ENCODE results near the gene ABLIM1. TPM values are rescaled to one million over a fixed set of nuclear protein-coding genes. Genes with fewer than 3 reads are reported as not detected.

The ABLIM1 gene
- total RNA-seq, 4 donors from 2014 or later, result 83.1 to 145 (median 120) TPM

DNA sequence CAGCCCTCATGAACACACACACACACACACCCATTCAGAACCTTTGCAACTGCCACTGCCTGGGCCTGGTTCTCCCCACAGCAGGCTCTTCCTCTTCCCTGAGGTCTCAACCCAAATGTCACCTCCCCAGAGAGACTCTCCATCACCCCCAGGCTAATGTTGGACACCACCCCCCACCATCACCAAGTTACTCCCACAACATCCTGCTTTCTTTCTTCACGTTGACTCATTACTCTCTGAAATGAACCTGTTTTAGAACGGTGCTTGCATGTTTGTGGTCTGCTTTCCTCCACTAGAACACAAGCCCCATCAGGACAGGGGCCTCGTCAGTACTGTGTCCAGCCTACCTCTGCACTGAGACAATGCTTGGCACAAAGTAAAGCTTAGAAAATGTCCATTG, 269.8 kb downstream of the ABLIM1 start:
- intact Hi-C loops (cut with DNase I), result no loop called here
- WGBS, result 61% methylated on average over 3 of the region's 3 CpGs
- H3K4me3 ChIP-seq, result no peak overlapping the region
- no peaks in the 10 kb centered on the region for H3K27me3 ChIP-seq
- no peak overlapping the region for H3K27ac ChIP-seq (replicated peaks in 1 of 4)
- peaks cover 0 to 3% (median 0%) of the 10 kb centered on the region in 4 donors for H3K36me3 ChIP-seq
- peaks cover 20 to 74% (median 65%) of the 10 kb centered on the region in 4 donors for H3K4me1 ChIP-seq
- H3K9me3 ChIP-seq, result no peaks in the 10 kb centered on the region
- DNase-seq (ENCODE audit: extremely low spot score), result no peak
- TF ChIP-seq, protein P1, sequence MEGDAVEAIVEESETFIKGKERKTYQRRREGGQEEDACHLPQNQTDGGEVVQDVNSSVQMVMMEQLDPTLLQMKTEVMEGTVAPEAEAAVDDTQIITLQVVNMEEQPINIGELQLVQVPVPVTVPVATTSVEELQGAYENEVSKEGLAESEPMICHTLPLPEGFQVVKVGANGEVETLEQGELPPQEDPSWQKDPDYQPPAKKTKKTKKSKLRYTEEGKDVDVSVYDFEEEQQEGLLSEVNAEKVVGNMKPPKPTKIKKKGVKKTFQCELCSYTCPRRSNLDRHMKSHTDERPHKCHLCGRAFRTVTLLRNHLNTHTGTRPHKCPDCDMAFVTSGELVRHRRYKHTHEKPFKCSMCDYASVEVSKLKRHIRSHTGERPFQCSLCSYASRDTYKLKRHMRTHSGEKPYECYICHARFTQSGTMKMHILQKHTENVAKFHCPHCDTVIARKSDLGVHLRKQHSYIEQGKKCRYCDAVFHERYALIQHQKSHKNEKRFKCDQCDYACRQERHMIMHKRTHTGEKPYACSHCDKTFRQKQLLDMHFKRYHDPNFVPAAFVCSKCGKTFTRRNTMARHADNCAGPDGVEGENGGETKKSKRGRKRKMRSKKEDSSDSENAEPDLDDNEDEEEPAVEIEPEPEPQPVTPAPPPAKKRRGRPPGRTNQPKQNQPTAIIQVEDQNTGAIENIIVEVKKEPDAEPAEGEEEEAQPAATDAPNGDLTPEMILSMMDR (IDR thresholded peaks at IDR 0.05), result no peak
- TF ChIP-seq EP300 (IDR thresholded peaks at IDR 0.05) (no peak), POLR2AphosphoS5 (IDR thresholded peaks at IDR 0.05) (no peak), POLR2A (IDR thresholded peaks at IDR 0.05; ENCODE audit: low read depth) (no peak)

DNA sequence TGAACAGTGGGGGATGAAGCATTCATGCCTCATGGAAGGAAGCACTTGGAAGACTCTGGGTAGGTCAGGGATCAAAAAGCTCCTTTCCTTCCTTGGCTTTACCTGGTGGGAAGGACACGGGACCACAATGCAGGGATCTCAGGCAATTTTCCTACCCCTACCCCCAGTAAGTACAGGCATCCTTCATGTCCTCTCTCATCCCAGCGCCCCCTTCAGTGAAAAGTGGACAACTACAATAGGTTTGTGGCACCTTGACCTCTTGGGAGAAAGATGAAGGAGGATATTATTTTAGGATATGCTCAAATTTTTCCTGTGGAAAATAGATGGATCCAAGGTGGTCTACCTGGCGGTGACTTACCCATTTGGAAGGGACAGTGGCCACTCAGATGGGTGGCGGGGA, 270.3 kb downstream of the ABLIM1 start:
- no peak for TF ChIP-seq POLR2A (IDR thresholded peaks at IDR 0.05; ENCODE audit: low read depth)
- Histone ChIP-seq H3K4me1 (peaks cover 15 to 69% (median 60%) of the 10 kb centered on the region in 4 donors), H3K36me3 (peaks cover 0 to 3% (median 0%) of the 10 kb centered on the region in 4 donors), H3K9me3 (no peaks in the 10 kb centered on the region), H3K4me3 (no peak overlapping the region), H3K27ac (replicated peaks in 1 of 4) (no peak overlapping the region), H3K27me3 (no peaks in the 10 kb centered on the region)
- no peak for DNase-seq (ENCODE audit: extremely low spot score)
- intact Hi-C loops (cut with DNase I), result no loop called here
- 83% methylated on average over 4 of the region's 4 CpGs for WGBS

DNA sequence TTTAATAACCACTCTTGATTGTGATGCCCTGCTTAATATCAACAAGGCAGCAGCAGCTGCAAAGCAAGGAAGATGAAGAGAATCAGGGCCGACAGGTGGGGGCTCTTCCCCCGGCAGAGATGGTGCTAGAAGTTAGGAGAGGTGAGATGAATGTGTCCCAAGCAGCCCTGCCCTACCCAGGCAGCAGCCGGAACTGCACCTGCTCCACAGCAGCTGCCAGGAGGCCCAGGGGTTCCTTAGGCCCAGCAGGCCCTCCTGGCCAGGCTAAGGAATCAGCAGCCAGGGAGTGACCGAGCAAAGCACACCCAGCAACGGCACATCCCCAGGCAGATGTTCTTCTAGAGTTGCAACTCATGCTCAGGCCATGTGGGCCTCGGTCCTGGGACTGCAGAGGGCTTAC, 271.6 kb downstream of the ABLIM1 start:
- no peak overlapping the region for H3K27ac ChIP-seq (replicated peaks in 1 of 4)
- H3K36me3 ChIP-seq, result peaks cover 0 to 3% (median 0%) of the 10 kb centered on the region in 4 donors
- peaks cover 7 to 56% (median 49%) of the 10 kb centered on the region in 4 donors for H3K4me1 ChIP-seq
- no peak for TF ChIP-seq POLR2A (IDR thresholded peaks at IDR 0.05; ENCODE audit: low read depth)
- TF ChIP-seq EP300 (IDR thresholded peaks at IDR 0.05), result no peak
- no peak for TF ChIP-seq POLR2AphosphoS5 (IDR thresholded peaks at IDR 0.05)
- TF ChIP-seq, protein P1 (IDR thresholded peaks at IDR 0.05), result no peak
- WGBS, result 94% methylated on average over 5 of the region's 6 CpGs
- H3K9me3 ChIP-seq, result no peaks in the 10 kb centered on the region
- DNase-seq (ENCODE audit: extremely low spot score), result no peak
- H3K27me3 ChIP-seq, result no peaks in the 10 kb centered on the region
- no peak overlapping the region for H3K4me3 ChIP-seq
- intact Hi-C loops (cut with DNase I), result no loop called here

- H3K27ac ChIP-seq (replicated peaks in 1 of 4), result no peak overlapping the region
- WGBS, result 67% methylated on average over 3 of the region's 3 CpGs
Measured at GRCh38 chr10:114385557-114385956, 272.5 kb downstream of the ABLIM1 start.

DNA sequence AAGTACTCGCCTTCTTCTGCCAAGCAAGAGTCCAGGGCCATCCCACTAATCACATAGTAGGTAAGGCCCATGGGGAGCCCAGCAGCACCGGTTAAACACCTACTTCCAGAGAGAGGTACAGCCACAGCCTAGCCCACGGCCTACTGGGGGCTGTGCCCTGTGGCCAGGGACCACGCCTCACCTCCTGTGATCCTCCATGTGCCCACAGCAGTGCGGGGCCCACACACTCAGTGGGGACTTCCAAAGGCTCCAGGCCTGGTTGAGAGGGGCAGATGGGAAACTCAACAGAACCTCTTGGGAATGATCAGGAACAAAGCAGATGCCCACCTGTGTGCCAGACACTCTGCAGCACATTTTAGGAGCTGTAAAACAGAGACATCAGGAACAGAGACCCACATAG, 273.5 kb downstream of the ABLIM1 start:
- TF ChIP-seq POLR2A (IDR thresholded peaks at IDR 0.05; ENCODE audit: low read depth) (no peak), EP300 (IDR thresholded peaks at IDR 0.05) (no peak), POLR2AphosphoS5 (IDR thresholded peaks at IDR 0.05) (no peak)
- TF ChIP-seq, protein P1 (IDR thresholded peaks at IDR 0.05), result no peak
- no peak for DNase-seq (ENCODE audit: extremely low spot score)
- intact Hi-C loops (cut with DNase I), result no loop called here
- Histone ChIP-seq H3K4me3 (no peak overlapping the region), H3K27ac (replicated peaks in 1 of 4) (peak overlapping the region in 1 of 4 donors; percentile 39), H3K9me3 (no peaks in the 10 kb centered on the region), H3K36me3 (peaks cover 0 to 3% (median 0%) of the 10 kb centered on the region in 4 donors), H3K27me3 (no peaks in the 10 kb centered on the region), H3K4me1 (peaks cover 7 to 45% (median 41%) of the 10 kb centered on the region in 4 donors)
- 74% methylated on average over 4 of the region's 5 CpGs for WGBS

More at GRCh38 chr10:114385557-114385956, 272.5 kb downstream of the ABLIM1 start:
- Histone ChIP-seq H3K4me1 (peaks cover 7 to 47% (median 41%) of the 10 kb centered on the region in 4 donors), H3K27me3 (no peaks in the 10 kb centered on the region), H3K9me3 (no peaks in the 10 kb centered on the region), H3K36me3 (peaks cover 0 to 3% (median 0%) of the 10 kb centered on the region in 4 donors), H3K4me3 (no peak overlapping the region)
- intact Hi-C loops (cut with DNase I), result no loop called here
- no peak for DNase-seq (ENCODE audit: extremely low spot score)
- TF ChIP-seq EP300 (IDR thresholded peaks at IDR 0.05), result no peak
- TF ChIP-seq POLR2A (IDR thresholded peaks at IDR 0.05; ENCODE audit: low read depth), result no peak
- no peak for TF ChIP-seq POLR2AphosphoS5 (IDR thresholded peaks at IDR 0.05)
- TF ChIP-seq, protein P1 (IDR thresholded peaks at IDR 0.05), result no peak

Measured in esophagus muscularis mucosa (tissue), 4 donors.